Hindlimb muscle (tissue), 1 donor: ENCODE results near the gene HPS5. TPM values are rescaled to one million over a fixed set of nuclear protein-coding genes. Genes with fewer than 3 reads are reported as not detected.
"Not testable (repeated sequence)": the region's sequence is repeated elsewhere in the genome, so short reads cannot be mapped to it uniquely, and the experiment has no call there.

ENCODE experiments used
- DNase-seq: peaks from one replicate; pipeline ENCODE4 v3.0.0-alpha.2; 2013
- polyA plus RNA-seq: library from polyadenylated mRNA; unstranded; fragments of 120-200 nt; gene quantifications from one replicate; pipeline ENCODE4 v1.2.1, GENCODE V29; 2013; ENCODE audit not compliant: insufficient read length

The HPS5 gene
- polyA plus RNA-seq, 1 donor = 10.9 TPM

- not testable (repeated sequence) for DNase-seq
These were observed 54.4 kb downstream of the HPS5 start for GRCh38 chr11:18267335-18268133.

- no peak for DNase-seq
These were observed 56.0 kb downstream of the HPS5 start, which contains the start of gene SAA1 for GRCh38 chr11:18265949-18266348. Gene SAA1 (plus strand): TSS chr11:18266264. CDS start chr11:18266888, 624 bp downstream.

- DNase-seq = no peak
These were observed 57.0 kb downstream of the HPS5 start for GRCh38 chr11:18264677-18265555.

GRCh38 chr11:18264035-18264434 lies 57.9 kb downstream of the HPS5 start:
- DNase-seq = no peak

- not testable (repeated sequence) for DNase-seq
These were observed 59.1 kb downstream of the HPS5 start for GRCh38 chr11:18262681-18263350.

- DNase-seq = no peak
These were observed 60.2 kb downstream of the HPS5 start for GRCh38 chr11:18261721-18262120.

- DNase-seq = no peak
These were observed 62.7 kb downstream of the HPS5 start for GRCh38 chr11:18259259-18259658.

- no peak for DNase-seq
These were observed 67.1 kb downstream of the HPS5 start for GRCh38 chr11:18254781-18255361.

GRCh38 chr11:18253778-18254338 lies 68.1 kb downstream of the HPS5 start:
- no peak for DNase-seq

- no peak for DNase-seq
These were observed 68.7 kb downstream of the HPS5 start for GRCh38 chr11:18253233-18253632.

- DNase-seq = no peak
These were observed 73.4 kb downstream of the HPS5 start, which contains the start of gene SAA2 for GRCh38 chr11:18248561-18248960. Gene SAA2 (minus strand): TSS chr11:18248668. CDS start chr11:18248011, 657 bp downstream.

- DNase-seq = not testable (repeated sequence)
These were observed 74.8 kb downstream of the HPS5 start for GRCh38 chr11:18247191-18247581.

GRCh38 chr11:18246379-18247190 lies 75.4 kb downstream of the HPS5 start:
- DNase-seq = not testable (repeated sequence)

- no peak for DNase-seq
These were observed 76.5 kb downstream of the HPS5 start for GRCh38 chr11:18245396-18245795.

GRCh38 chr11:18243783-18244362 lies 78.1 kb downstream of the HPS5 start:
- DNase-seq = peak; percentile 22

GRCh38 chr11:18239655-18240054 lies 82.3 kb downstream of the HPS5 start:
- no peak for DNase-seq

- no peak for DNase-seq
These were observed 85.1 kb downstream of the HPS5 start, which contains the start of gene SAA4 for GRCh38 chr11:18236664-18237356. Gene SAA4 (minus strand): TSS chr11:18236802. CDS start chr11:18235926, 876 bp downstream.

GRCh38 chr11:18235394-18236334 lies 86.3 kb downstream of the HPS5 start:
- DNase-seq = no peak

GRCh38 chr11:18233912-18234311 lies 88.0 kb downstream of the HPS5 start:
- no peak for DNase-seq
